GM12878 (cell line): ENCODE measurements around the gene TMEM18. TPM values are rescaled to one million over a fixed set of nuclear protein-coding genes. Genes with fewer than 3 reads are reported as not detected.
A peak's percentile ranks its signal among the peaks of the same experiment; 100 is the strongest.

Experiments
- ATAC-seq: fragments of 200-7000 bp; cut with Tn5 transposase; 3 replicates; pipeline ENCODE4 v1.9.1; 2020; ENCODE audit warnings: mild to moderate bottlenecking, moderate library complexity
- BruUV-seq: library from RNA; stranded (reverse); fragments of 400-500 nt; replicated peaks from 2 replicates; lab custom pipeline; 2021; lab: Mats Ljungman, UMichigan
- CTCF ChIA-PET: fragments of 300-600 bp; sonication (Branson Sonifier 250); formaldehyde crosslinking; extraction: SDS; loops from one replicate; lab custom pipeline; 2021; ENCODE audit warnings: inconsistent platforms; lab: Yijun Ruan, JAX
- POLR2A ChIA-PET: fragments of 350-600 bp; formaldehyde crosslinking; extraction: SDS; loops from one replicate; lab custom pipeline; 2021; ENCODE audit warnings: inconsistent platforms; lab: Charles Lee
- RAD21 ChIA-PET: fragments of 300-600 bp; sonication (Branson Sonifier 250); formaldehyde crosslinking; loops from one replicate; lab custom pipeline; 2023; ENCODE audit warnings: antibody characterized with exemption; ENCODE audit not compliant: unreplicated experiment; lab: Charles Lee
- SMC1A ChIA-PET: fragments of 300-600 bp; sonication (Branson Sonifier 250); formaldehyde crosslinking; loops from one replicate; lab custom pipeline; 2023; ENCODE audit not compliant: unreplicated experiment, uncharacterized antibody; lab: Charles Lee
- DNase-seq: peaks from one replicate; pipeline ENCODE4 v3.0.0-alpha.2; 2011; ENCODE audit warnings: low read depth, low spot score
- FAIRE-seq: peaks from 3 replicates; lab custom pipeline; 2011; peaks lifted over from hg19 to GRCh38; lab: Jason Lieb, UNC
- H2AFZ ChIP-seq: 2 replicates; pipeline ENCODE4 v1.6.0; 2011; ENCODE audit warnings: low read depth, low read length, control low read depth; ENCODE audit not compliant: control insufficient read depth
- H3K27ac ChIP-seq: 2 replicates; pipeline ENCODE4 v1.5.1; 2011; ENCODE audit warnings: control low read depth; ENCODE audit not compliant: control insufficient read depth, insufficient read depth
- H3K27me3 ChIP-seq, 2 experiments: replicated peaks in 1 of 2; 2 replicates each; pipeline versions ENCODE4 v1.6.0 to v1.6.1; 2011; ENCODE audit warnings: low read length in 1 of 2; ENCODE audit not compliant: control insufficient read depth in 2 of 2, insufficient read depth in 2 of 2
- H3K36me3 ChIP-seq, 2 experiments: 2 replicates each; pipeline ENCODE4 v1.5.1; 2011; ENCODE audit warnings: low read length in 1 of 2; ENCODE audit not compliant: control insufficient read depth in 2 of 2, insufficient read depth in 2 of 2
- H3K4me1 ChIP-seq: 2 replicates; pipeline ENCODE4 v1.6.1; 2011; ENCODE audit warnings: mild to moderate bottlenecking, low read length, moderate library complexity, mixed read lengths; ENCODE audit not compliant: control insufficient read depth, insufficient read depth
- H3K4me2 ChIP-seq: 2 replicates; pipeline ENCODE4 v1.6.0; 2011; ENCODE audit warnings: control low read depth; ENCODE audit not compliant: control insufficient read depth, insufficient read depth
- H3K4me3 ChIP-seq: fragments of 200-600 bp; sonication (generic); 2 replicates; pipeline ENCODE4 v1.5.1; 2016
- H3K79me2 ChIP-seq: 2 replicates; pipeline ENCODE4 v1.6.0; 2011; ENCODE audit warnings: low read length; ENCODE audit not compliant: control insufficient read depth, insufficient read depth
- H3K9ac ChIP-seq: 2 replicates; pipeline ENCODE4 v1.8.0; 2011; ENCODE audit warnings: low read length, control low read depth, mixed read lengths; ENCODE audit not compliant: control insufficient read depth, insufficient read depth
- H3K9me3 ChIP-seq: replicated peaks from 3 replicates; pipeline ENCODE4 v1.5.1; 2011; ENCODE audit warnings: mild to moderate bottlenecking, low read length; ENCODE audit not compliant: control insufficient read depth, insufficient read depth
- H4K20me1 ChIP-seq: 2 replicates; pipeline ENCODE4 v1.6.0; 2011; ENCODE audit not compliant: control insufficient read depth, insufficient read depth
- ATF3 ChIP-seq: IDR thresholded peaks from 2 replicates; pipeline ENCODE4 v1.6.1; 2011; ENCODE audit warnings: low read depth, mild to moderate bottlenecking, low read length, moderate library complexity, borderline replicate concordance; ENCODE audit errors: extremely low read depth
- BHLHE40 ChIP-seq, 2 experiments: fragments of 450-650 bp in 1 of 2; IDR thresholded peaks; 2 replicates each; pipeline ENCODE4 v1.6.1; 2011 to 2017; ENCODE audit warnings: low read depth in 2 of 2, borderline replicate concordance in 1 of 2, improper control_type of control experiment in 1 of 2, low read length in 1 of 2, mild to moderate bottlenecking in 1 of 2
- CBX3 ChIP-seq: fragments of 200-600 bp; sonication (generic); IDR thresholded peaks from 2 replicates; pipeline ENCODE4 v1.6.1; 2016; ENCODE audit warnings: low read depth, borderline replicate concordance
- CHD1 ChIP-seq: IDR thresholded peaks from 2 replicates; pipeline ENCODE4 v1.6.1; 2012; ENCODE audit warnings: low read depth, low read length, improper control_type of control experiment
- CHD2 ChIP-seq: IDR thresholded peaks from 2 replicates; pipeline ENCODE4 v1.6.1; 2011; ENCODE audit warnings: low read depth, low read length, improper control_type of control experiment, borderline replicate concordance
- JUNB ChIP-seq: IDR thresholded peaks from 2 replicates; pipeline ENCODE4 v1.6.1; 2016; ENCODE audit warnings: antibody characterized with exemption, mild to moderate bottlenecking
- MEF2A ChIP-seq: IDR thresholded peaks from 2 replicates; pipeline ENCODE4 v1.6.1; 2011; ENCODE audit warnings: low read depth, mild to moderate bottlenecking, low read length, moderate library complexity; ENCODE audit not compliant: insufficient read depth
- MYB ChIP-seq: fragments of 150-350 bp; IDR thresholded peaks from 2 replicates; pipeline ENCODE4 v1.6.1; 2014; ENCODE audit warnings: mild to moderate bottlenecking, low read depth, low read length, borderline replicate concordance
- NR2C1 ChIP-seq: fragments of 450-650 bp; IDR thresholded peaks from 2 replicates; pipeline ENCODE4 v1.6.1; 2017; ENCODE audit warnings: antibody characterized with exemption, mild to moderate bottlenecking, moderate library complexity
- PML ChIP-seq: IDR thresholded peaks from 2 replicates; pipeline ENCODE4 v1.6.1; 2012; ENCODE audit warnings: low read length, inconsistent platforms
- PRDM15 ChIP-seq: fragments of 450-650 bp; formaldehyde crosslinking; IDR thresholded peaks from 2 replicates; pipeline ENCODE4 v1.4.0; 2020; ENCODE audit warnings: mild to moderate bottlenecking, moderate library complexity
- RAD21 ChIP-seq: IDR thresholded peaks from 2 replicates; pipeline ENCODE4 v1.6.1; 2011; ENCODE audit warnings: mild to moderate bottlenecking, low read depth, low read length, moderate library complexity; ENCODE audit not compliant: insufficient read depth
- RELA ChIP-seq: fragments of 450-650 bp; IDR thresholded peaks from 2 replicates; pipeline ENCODE4 v1.8.0; 2014; ENCODE audit warnings: borderline replicate concordance; ENCODE audit not compliant: partially characterized antibody
- RUNX3 ChIP-seq: IDR thresholded peaks from 2 replicates; pipeline ENCODE4 v1.6.1; 2012; ENCODE audit warnings: low read length, inconsistent platforms
- SKIL ChIP-seq: fragments of 450-650 bp; IDR thresholded peaks from 2 replicates; pipeline ENCODE4 v1.6.1; 2017; ENCODE audit warnings: mild to moderate bottlenecking, low read depth, inconsistent platforms; ENCODE audit not compliant: poor library complexity, severe bottlenecking
- SUPT20H ChIP-seq: IDR thresholded peaks from 2 replicates; pipeline ENCODE4 v1.6.1; 2011; ENCODE audit warnings: low read depth, mild to moderate bottlenecking, low read length, moderate library complexity, borderline replicate concordance; ENCODE audit not compliant: control insufficient read depth
- ZNF274 ChIP-seq: IDR thresholded peaks from one replicate; pipeline ENCODE4 v1.8.0; 2011; ENCODE audit not compliant: insufficient read length, insufficient read depth
- ZNF384 ChIP-seq: IDR thresholded peaks from 2 replicates; pipeline ENCODE4 v1.6.1; 2012; ENCODE audit warnings: low read depth, mild to moderate bottlenecking, low read length, improper control_type of control experiment, borderline replicate concordance
- WGBS: methylation state at CpG from one replicate; pipeline ENCODE4 v1.1.6; 2016; ENCODE audit warnings: low lambda C conversion rate; ENCODE audit not compliant: insufficient replicate concordance, insufficient coverage; ENCODE audit errors: missing lambda C conversion rate; 5-methylcytosine and 5-hydroxymethylcytosine counted together
- in situ Hi-C: fragments of 300-500 bp; cut with MboI; formaldehyde crosslinking; loops from 9 replicates; pipeline ENCODE4 v1.14.3; 2018; ENCODE audit warnings: mixed read lengths
- intact Hi-C: fragments of 100-400 bp; cut with micrococcal nuclease; formaldehyde crosslinking; loops from one replicate; pipeline ENCODE4 v1.14.2; 2022; ENCODE audit not compliant: unreplicated experiment
- polyA plus RNA-seq, 11 experiments: library from polyadenylated mRNA; depleted of rRNA in 4 of 11; unstranded in 6 of 11; stranded (reverse) in 5 of 11; fragments of >200 nt; fragmentation: Nextera tagmentation in 4 of 11; fragmentation: Illumina TruSeq in 1 of 11; extraction: Ambion mirVana in 4 of 11; extraction: Trizol in 1 of 11; gene quantifications; 1 replicate in 1 of 11; 2 replicates in 10 of 11; pipeline versions ENCODE4 v1.2.1 to v1.2.3, GENCODE V29; 2011 to 2016; ENCODE audit warnings: inconsistent platforms in 2 of 11, missing spikeins in 2 of 11, low read depth in 1 of 11
- total RNA-seq, 4 experiments: library from RNA; depleted of rRNA in 3 of 4; stranded (reverse); fragments of >200 nt in 3 of 4; fragmentation: Illumina TruSeq in 1 of 4; extraction: Trizol in 1 of 4; gene quantifications; 2 replicates each; pipeline versions ENCODE4 v1.2.1 to v1.2.3, GENCODE V29; 2013 to 2021

TMEM18 gene
- total and polyA plus RNA-seq, 10 of the 15 experiments (the other 5 are each of a cell fraction or from before 2014, with no cell fraction given) = 11.2 to 56.3 (median 26.0) TPM

GRCh38 chr2:715038-715437 lies 37.8 kb upstream of the TMEM18 start:
- ChIA-PET RAD21 (interaction anchor here (0.6 to 3.1 kb wide), 8 partner anchors 9 to 835 kb away, joined by 3 to 20 read pairs (median 3); no protein-coding TSS in a partner anchor), CTCF (interaction anchor here (0.6 to 3.1 kb wide), 19 partner anchors 9 to 1054 kb away, joined by 3 to 32 read pairs (median 4); no protein-coding TSS in a partner anchor), POLR2A (no interaction called here), SMC1A (interaction anchor here (0.8 to 2.9 kb wide), 9 partner anchors 9 to 837 kb away, joined by 3 to 26 read pairs (median 3); no protein-coding TSS in a partner anchor)
- TF ChIP-seq ZNF274 = no peak
- no peak for TF ChIP-seq MYB
- TF ChIP-seq SKIL = no peak
- no peak for TF ChIP-seq BHLHE40 (IDR thresholded peaks at IDR 0.05; ENCODE audit: borderline replicate concordance in 1 of 2, low read depth in 2 of 2, low read length in 1 of 2)
- TF ChIP-seq RELA = no peak
- no peak for TF ChIP-seq JUNB
- TF ChIP-seq CHD1 = no peak
- TF ChIP-seq CHD2 = no peak
- TF ChIP-seq NR2C1 = no peak
- no peak for TF ChIP-seq PML
- TF ChIP-seq RUNX3 = no peak
- no peak for TF ChIP-seq RAD21
- no peak for TF ChIP-seq ZNF384
- no peak for TF ChIP-seq SUPT20H
- no peak for TF ChIP-seq ATF3
- TF ChIP-seq PRDM15 (CRISPR knock-in tag) = no peak
- TF ChIP-seq CBX3 = no peak
- no peak for TF ChIP-seq MEF2A
- Histone ChIP-seq H3K36me3 (no peaks in the 10 kb centered on the region), H3K27me3 (no peaks in the 10 kb centered on the region), H3K79me2 (no peaks in the 10 kb centered on the region), H3K9me3 (no peaks in the 10 kb centered on the region), H3K4me2 (no peak overlapping the region), H3K9ac (no peak overlapping the region), H3K4me1 (peaks cover 11% of the 10 kb centered on the region), H2AFZ (peak overlapping the region; percentile 12; the same call in 1 of the 2 replicates), H3K27ac (no peak overlapping the region), H4K20me1 (no peaks in the 10 kb centered on the region), H3K4me3 (no peak overlapping the region)
- in situ Hi-C loops (loop anchor here (5.0 kb wide), 1 partner anchor 837 kb away; no protein-coding TSS in a partner anchor), intact Hi-C loops (loop anchor here (10.0 kb wide), 1 partner anchor 430 kb away; no protein-coding TSS in a partner anchor)
- WGBS = 55% methylated on average over 2 of the region's 2 CpGs
- FAIRE-seq (peak; percentile 18), DNase-seq (no peak), ATAC-seq (no peak)
- BruUV-seq = no TSS peak
